ENCODE data around the gene ITGB6.

Gene ITGB6

GRCh38 chr2:160063271-160063670, 136.8 kb downstream of the ITGB6 start:
- no peak; the same call in 2 of the 3 replicates for ATAC-seq
- TF ChIP-seq ARNTL (CRISPR knock-in tag; IDR thresholded peaks at IDR 0.05; ENCODE audit: borderline replicate concordance, low read depth) (no peak), ISL1 (CRISPR knock-in tag; IDR thresholded peaks at IDR 0.05) (no peak), CSRNP3 (CRISPR knock-in tag; IDR thresholded peaks at IDR 0.05) (no peak), BACH2 (CRISPR knock-in tag; IDR thresholded peaks at IDR 0.05; ENCODE audit: borderline replicate concordance) (no peak), CREB5 (CRISPR knock-in tag; IDR thresholded peaks at IDR 0.05; ENCODE audit: low read depth) (no peak), PPARA (CRISPR knock-in tag; IDR thresholded peaks at IDR 0.05; ENCODE audit: borderline replicate concordance) (no peak), TSHZ2 (CRISPR knock-in tag; IDR thresholded peaks at IDR 0.05) (no peak), POU6F1 (CRISPR knock-in tag; IDR thresholded peaks at IDR 0.05; ENCODE audit: borderline replicate concordance, low read depth) (no peak), ZFP3 (CRISPR knock-in tag; IDR thresholded peaks at IDR 0.05) (no peak), CSDC2 (CRISPR knock-in tag; IDR thresholded peaks at IDR 0.05) (no peak), ESRRG (CRISPR knock-in tag; IDR thresholded peaks at IDR 0.05) (no peak), ZNF565 (CRISPR knock-in tag; conservative IDR thresholded peaks at IDR 0.05; ENCODE audit: low read depth) (no peak), SNAI2 (CRISPR knock-in tag; IDR thresholded peaks at IDR 0.05) (no peak), RARB (CRISPR knock-in tag; IDR thresholded peaks at IDR 0.05) (no peak), PATZ1 (CRISPR knock-in tag; IDR thresholded peaks at IDR 0.05; ENCODE audit: borderline replicate concordance) (no peak), TCF4 (CRISPR knock-in tag; IDR thresholded peaks at IDR 0.05; ENCODE audit: borderline replicate concordance) (no peak), OSR1 (CRISPR knock-in tag; IDR thresholded peaks at IDR 0.05) (no peak), ZC3H10 (CRISPR knock-in tag; IDR thresholded peaks at IDR 0.05) (no peak), ZNF8 (CRISPR knock-in tag; IDR thresholded peaks at IDR 0.05) (no peak)

- no peak for ATAC-seq
These were observed 137.6 kb downstream of the ITGB6 start, which contains the start of gene PLA2R1 for GRCh38 chr2:160062292-160063005. PLA2R1 (minus strand) TSS chr2:160062615; CDS start chr2:160062403, 212 bp downstream.

More at GRCh38 chr2:160062292-160063005, 137.6 kb downstream of the ITGB6 start, which contains the start of gene PLA2R1:
- no peak for TF ChIP-seq GLIS3 (CRISPR knock-in tag; IDR thresholded peaks at IDR 0.05)
- no peak for TF ChIP-seq ZNF565 (CRISPR knock-in tag; conservative IDR thresholded peaks at IDR 0.05; ENCODE audit: low read depth)
- TF ChIP-seq ARNTL (CRISPR knock-in tag; IDR thresholded peaks at IDR 0.05; ENCODE audit: borderline replicate concordance, low read depth): no peak
- no peak for TF ChIP-seq CREB5 (CRISPR knock-in tag; IDR thresholded peaks at IDR 0.05; ENCODE audit: low read depth)
- TF ChIP-seq PATZ1 (CRISPR knock-in tag; IDR thresholded peaks at IDR 0.05; ENCODE audit: borderline replicate concordance): no peak
- no peak for TF ChIP-seq CSDC2 (CRISPR knock-in tag; IDR thresholded peaks at IDR 0.05)
